Measurements from ENCODE around the gene ADCY1.

The ADCY1 gene

DNA sequence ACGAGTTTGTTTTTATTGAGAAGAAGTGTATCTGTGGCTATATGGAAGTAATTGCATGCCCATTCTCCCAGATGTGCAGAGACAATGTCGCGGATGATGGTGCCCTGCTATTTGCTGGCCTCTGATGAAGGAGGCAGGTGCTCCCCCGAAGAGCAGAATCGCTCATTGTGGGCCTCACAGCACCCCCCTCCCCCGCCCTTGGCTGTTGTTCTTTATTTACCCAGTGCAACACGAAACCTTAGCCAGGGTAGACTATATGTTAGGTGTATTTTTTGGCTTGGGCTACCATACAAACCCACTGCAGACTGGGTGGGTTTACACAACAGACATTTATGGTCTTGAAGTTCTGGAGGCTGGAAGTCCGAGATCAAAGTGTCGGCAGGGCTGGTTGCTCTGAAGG, 3.4 kb upstream of the ADCY1 start:
- TF ChIP-seq, protein P1, sequence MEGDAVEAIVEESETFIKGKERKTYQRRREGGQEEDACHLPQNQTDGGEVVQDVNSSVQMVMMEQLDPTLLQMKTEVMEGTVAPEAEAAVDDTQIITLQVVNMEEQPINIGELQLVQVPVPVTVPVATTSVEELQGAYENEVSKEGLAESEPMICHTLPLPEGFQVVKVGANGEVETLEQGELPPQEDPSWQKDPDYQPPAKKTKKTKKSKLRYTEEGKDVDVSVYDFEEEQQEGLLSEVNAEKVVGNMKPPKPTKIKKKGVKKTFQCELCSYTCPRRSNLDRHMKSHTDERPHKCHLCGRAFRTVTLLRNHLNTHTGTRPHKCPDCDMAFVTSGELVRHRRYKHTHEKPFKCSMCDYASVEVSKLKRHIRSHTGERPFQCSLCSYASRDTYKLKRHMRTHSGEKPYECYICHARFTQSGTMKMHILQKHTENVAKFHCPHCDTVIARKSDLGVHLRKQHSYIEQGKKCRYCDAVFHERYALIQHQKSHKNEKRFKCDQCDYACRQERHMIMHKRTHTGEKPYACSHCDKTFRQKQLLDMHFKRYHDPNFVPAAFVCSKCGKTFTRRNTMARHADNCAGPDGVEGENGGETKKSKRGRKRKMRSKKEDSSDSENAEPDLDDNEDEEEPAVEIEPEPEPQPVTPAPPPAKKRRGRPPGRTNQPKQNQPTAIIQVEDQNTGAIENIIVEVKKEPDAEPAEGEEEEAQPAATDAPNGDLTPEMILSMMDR (IDR thresholded peaks at IDR 0.05; ENCODE audit: low read depth, low read length), result no peak
- no peak for DNase-seq (ENCODE audit: extremely low read depth, low read depth)

DNA sequence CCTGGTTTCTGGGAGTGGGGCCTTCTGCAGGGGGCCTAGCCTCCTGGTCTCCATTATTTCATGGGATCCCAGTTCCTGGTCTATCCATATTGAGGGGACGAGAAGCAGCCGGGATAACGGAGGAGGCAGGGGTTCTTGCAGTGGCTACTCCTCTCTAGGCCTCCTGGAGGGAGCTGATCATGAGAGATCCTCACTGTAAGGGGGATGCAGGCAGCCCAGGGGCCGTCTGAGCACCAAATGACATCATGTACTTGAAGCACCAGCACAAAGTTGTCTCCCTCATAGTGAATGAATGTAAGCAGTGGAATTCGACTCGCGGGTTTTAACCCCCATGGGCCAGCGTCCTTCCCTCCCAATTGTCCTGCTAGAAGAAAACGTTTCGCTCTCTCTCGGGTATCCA, 964 bp upstream of the ADCY1 start:
- TF ChIP-seq, protein P1 (IDR thresholded peaks at IDR 0.05; ENCODE audit: low read depth, low read length), result no peak
- no peak for DNase-seq (ENCODE audit: extremely low read depth, low read depth)

DNA sequence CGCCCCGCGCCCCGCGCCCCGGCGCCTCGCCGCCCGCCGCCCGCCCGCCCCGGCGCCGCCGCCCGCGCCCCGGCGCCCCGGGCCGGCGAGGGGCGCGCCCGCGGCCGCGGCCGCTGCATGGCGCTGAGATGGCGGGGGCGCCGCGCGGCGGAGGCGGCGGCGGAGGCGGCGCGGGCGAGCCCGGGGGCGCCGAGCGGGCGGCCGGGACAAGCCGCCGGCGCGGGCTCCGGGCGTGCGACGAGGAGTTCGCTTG, 174 bp downstream of the ADCY1 start:
- DNase-seq (ENCODE audit: extremely low read depth, low read depth), result no peak
- TF ChIP-seq, protein P1 (IDR thresholded peaks at IDR 0.05; ENCODE audit: low read depth, low read length), result no peak

DNA sequence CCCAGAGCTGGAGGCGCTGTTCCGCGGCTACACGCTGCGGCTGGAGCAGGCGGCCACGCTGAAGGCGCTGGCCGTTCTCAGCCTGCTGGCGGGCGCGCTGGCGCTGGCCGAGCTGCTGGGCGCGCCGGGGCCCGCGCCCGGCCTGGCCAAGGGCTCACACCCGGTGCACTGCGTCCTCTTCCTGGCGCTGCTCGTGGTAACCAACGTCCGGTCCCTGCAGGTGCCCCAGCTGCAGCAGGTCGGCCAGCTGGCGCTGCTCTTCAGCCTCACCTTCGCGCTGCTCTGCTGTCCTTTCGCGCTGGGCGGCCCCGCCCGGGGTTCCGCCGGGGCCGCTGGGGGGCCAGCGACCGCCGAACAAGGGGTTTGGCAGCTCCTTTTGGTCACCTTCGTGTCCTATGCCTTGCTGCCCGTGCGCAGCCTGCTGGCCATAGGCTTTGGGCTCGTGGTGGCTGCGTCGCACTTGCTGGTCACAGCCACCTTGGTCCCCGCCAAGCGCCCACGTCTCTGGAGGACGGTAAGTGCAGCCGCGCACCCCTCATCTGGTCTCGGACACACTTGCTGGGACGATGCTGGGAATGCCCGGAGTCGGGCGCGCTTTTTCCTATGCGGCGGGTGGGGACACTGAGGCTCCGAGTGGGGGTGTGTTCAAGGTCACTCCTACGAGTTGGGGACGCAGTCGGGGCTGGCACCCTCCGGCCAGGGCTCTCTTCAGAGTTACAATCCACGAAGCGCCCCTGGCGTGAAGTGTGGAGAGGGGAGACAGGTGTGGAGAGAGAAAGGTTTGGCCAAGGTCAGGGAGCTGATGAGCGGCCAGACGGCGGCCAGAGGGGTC, 717 bp downstream of the ADCY1 start:
- no peak for DNase-seq (ENCODE audit: extremely low read depth, low read depth)
- TF ChIP-seq, protein P1 (IDR thresholded peaks at IDR 0.05; ENCODE audit: low read depth, low read length), result no peak; the same call in none of the 2 replicates

DNA sequence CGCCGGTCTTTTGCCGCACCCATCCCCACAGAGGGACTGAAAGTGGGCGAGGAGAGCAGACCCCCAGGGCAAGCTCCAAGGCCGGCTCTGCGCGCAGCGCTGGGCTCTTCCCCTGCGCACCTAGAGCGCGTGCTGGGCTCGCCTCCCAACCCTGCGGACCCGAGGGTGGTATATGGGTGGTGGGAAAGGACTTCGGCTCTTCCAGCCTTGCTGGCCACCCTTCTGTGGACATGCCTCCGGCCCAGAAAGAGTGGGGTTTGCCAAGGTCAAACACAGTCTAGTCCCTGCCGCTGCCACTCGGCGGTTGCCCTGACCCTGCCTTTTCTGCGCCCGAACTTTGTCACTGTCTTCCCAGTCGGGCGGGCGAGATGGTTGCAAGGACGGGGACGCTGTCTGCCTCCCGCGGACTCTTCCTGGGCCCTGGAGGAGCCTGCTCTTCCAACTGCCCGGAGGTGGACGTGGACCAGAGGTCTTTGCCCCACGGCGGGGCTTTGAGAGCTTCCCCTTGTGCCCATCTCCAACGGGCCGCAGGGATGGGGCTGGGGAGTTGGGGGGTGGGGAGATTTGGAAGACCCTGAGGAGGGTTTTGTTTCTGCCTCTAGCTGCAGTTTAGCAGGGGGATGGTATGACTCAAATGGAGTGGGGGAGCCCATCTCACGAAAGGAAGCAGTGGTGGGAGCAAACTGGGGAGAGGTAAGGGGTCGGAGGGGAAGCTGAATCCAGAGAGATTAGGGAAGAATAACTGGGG, 1.5 kb downstream of the ADCY1 start:
- TF ChIP-seq, protein P1 (IDR thresholded peaks at IDR 0.05; ENCODE audit: low read depth, low read length), result no peak
- no peak for DNase-seq (ENCODE audit: extremely low read depth, low read depth)

DNA sequence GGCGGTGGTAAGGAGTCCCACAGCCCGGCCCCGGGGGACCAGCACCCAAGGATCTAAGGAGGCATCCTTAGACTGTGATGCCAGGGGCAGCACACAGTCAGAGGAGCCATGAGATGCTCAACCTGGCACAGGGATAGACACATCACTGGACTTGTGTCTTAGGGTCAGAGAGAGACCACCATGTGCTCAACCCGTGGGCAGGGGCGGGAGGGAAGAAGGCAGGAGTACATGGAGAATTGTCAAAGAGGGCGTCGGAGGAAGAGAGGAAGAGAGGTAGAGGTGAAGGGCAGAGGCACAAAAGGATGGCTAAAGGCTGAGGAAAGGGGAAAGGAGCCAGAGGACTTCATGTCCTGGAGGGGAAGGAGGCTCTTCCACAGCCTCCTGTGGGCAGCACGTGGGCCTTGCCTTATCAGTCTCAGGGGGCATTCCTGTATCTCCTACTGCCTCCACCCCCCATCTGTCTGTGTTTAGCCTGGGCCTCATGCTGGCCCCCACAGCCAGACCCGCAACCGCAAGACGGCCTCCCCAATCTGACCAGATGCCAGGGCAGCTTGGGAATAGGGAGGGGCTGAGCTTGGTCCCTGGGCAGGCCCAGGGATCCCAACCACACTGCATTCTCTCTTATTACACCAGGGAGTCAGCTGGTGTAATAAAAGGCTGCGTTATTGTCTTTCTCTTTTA, 2.2 kb downstream of the ADCY1 start:
- TF ChIP-seq, protein P1 (IDR thresholded peaks at IDR 0.05; ENCODE audit: low read depth, low read length), result no peak
- no peak for DNase-seq (ENCODE audit: extremely low read depth, low read depth)

DNA sequence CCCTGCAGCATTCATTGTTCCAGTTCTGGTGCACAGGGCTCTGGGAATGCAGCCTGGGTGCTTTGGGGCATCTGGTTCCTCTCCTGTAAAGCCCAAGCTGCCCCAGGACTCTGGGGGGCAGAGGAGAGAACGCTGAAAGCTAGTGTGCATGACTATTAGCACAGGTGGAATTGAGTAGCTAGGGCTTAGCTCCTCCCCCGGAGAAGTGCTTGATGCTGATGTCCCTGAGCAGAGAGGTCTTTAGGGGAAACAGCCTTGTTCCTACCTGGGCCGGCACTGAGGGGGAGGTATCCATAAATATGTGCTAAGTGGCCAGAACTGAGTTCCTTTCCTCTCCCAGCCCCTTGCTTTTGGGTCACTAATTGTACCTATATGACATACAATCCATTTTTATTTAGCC, 3.9 kb downstream of the ADCY1 start:
- DNase-seq (ENCODE audit: extremely low read depth, low read depth), result no peak
- TF ChIP-seq, protein P1 (IDR thresholded peaks at IDR 0.05; ENCODE audit: low read depth, low read length), result no peak

All from AG09319 (cell line).